HepG2 (cell line): ENCODE data around the gene TM4SF20. TPM values are rescaled to one million over a fixed set of nuclear protein-coding genes. Genes with fewer than 3 reads are reported as not detected.
A peak's percentile ranks its signal among the peaks of the same experiment; 100 is the strongest.

Source experiments
- ZFP41 ChIP-seq: sonication (generic); formaldehyde crosslinking; IDR thresholded peaks from 2 replicates; pipeline ENCODE4 v1.4.0; 2020; ENCODE audit warnings: mild to moderate bottlenecking, missing genetic modification reagents, borderline replicate concordance
- polyA plus RNA-seq, 8 experiments: library from polyadenylated mRNA; depleted of rRNA in 3 of 8; stranded (reverse) in 7 of 8; unstranded in 1 of 8; fragments of >200 nt; fragmentation: Illumina TruSeq in 4 of 8; extraction: Trizol in 4 of 8; gene quantifications; 2 replicates each; pipeline versions ENCODE4 v1.2.1 to v1.2.3, GENCODE V29; 2011 to 2016; ENCODE audit warnings: low read depth in 4 of 8, missing spikeins in 1 of 8, mixed read lengths in 1 of 8; ENCODE audit not compliant: insufficient read depth in 1 of 8
- total RNA-seq, 5 experiments: library from RNA; depleted of rRNA; stranded (reverse); fragments of >200 nt; fragmentation: Illumina TruSeq; extraction: Trizol; gene quantifications; 2 replicates each; pipeline ENCODE4 v1.2.3, GENCODE V29; 2016; ENCODE audit warnings: low read depth in 1 of 5
- TF ChIP-seq, protein P1 (sequence below): sonication (generic); formaldehyde crosslinking; IDR thresholded peaks from 2 replicates; pipeline ENCODE4 v1.5.0; 2020; ENCODE audit warnings: mild to moderate bottlenecking, missing genetic modification reagents, borderline replicate concordance
- TF ChIP-seq, protein P2 (sequence below): sonication (generic); formaldehyde crosslinking; IDR thresholded peaks from 2 replicates; pipeline ENCODE4 v1.5.0; 2020; ENCODE audit warnings: missing genetic modification reagents
- TF ChIP-seq, protein P3 (sequence below): sonication (generic); formaldehyde crosslinking; IDR thresholded peaks from 2 replicates; pipeline ENCODE4 v1.8.1; 2023; ENCODE audit warnings: mild to moderate bottlenecking, missing genetic modification reagents
- TF ChIP-seq, protein P4 (sequence below): sonication (generic); formaldehyde crosslinking; IDR thresholded peaks from 2 replicates; pipeline ENCODE4 v1.9.0; 2021; ENCODE audit warnings: missing genetic modification reagents, mild to moderate bottlenecking, borderline replicate concordance
- TF ChIP-seq, protein P5 (sequence below): sonication (generic); formaldehyde crosslinking; IDR thresholded peaks from 2 replicates; pipeline ENCODE4 v1.9.0; 2021; ENCODE audit warnings: mild to moderate bottlenecking, missing genetic modification reagents

Gene TM4SF20
- total and polyA plus RNA-seq, 2 of the 13 experiments (the other 11 are each of a cell fraction or from before 2014, with no cell fraction given), result not detected

DNA sequence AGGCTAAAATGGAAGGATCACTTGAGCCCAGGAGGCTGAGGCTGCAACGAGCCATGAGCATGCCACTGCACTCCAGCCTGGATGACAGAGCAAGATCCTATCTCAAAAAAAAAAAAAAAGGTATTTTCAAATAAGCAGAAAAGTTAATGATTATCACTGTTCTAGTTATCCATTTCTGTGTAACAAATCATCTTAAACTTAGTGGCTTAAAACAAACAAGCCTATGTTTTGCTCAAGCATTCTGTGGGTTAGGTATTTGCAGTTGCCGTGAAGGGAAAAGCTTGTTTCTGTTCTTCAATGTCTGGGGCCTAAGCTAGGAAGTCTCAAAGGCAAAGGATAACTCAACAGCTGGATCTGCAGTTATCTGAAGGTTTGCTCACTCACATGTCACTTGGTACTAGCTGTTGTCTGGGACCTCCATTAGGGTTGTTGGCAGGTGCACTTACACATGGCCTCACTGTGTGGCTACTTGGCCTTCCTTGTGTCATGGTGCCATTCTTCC is 40.0 kb downstream of the TM4SF20 start (continued):
- TF ChIP-seq, protein P1, sequence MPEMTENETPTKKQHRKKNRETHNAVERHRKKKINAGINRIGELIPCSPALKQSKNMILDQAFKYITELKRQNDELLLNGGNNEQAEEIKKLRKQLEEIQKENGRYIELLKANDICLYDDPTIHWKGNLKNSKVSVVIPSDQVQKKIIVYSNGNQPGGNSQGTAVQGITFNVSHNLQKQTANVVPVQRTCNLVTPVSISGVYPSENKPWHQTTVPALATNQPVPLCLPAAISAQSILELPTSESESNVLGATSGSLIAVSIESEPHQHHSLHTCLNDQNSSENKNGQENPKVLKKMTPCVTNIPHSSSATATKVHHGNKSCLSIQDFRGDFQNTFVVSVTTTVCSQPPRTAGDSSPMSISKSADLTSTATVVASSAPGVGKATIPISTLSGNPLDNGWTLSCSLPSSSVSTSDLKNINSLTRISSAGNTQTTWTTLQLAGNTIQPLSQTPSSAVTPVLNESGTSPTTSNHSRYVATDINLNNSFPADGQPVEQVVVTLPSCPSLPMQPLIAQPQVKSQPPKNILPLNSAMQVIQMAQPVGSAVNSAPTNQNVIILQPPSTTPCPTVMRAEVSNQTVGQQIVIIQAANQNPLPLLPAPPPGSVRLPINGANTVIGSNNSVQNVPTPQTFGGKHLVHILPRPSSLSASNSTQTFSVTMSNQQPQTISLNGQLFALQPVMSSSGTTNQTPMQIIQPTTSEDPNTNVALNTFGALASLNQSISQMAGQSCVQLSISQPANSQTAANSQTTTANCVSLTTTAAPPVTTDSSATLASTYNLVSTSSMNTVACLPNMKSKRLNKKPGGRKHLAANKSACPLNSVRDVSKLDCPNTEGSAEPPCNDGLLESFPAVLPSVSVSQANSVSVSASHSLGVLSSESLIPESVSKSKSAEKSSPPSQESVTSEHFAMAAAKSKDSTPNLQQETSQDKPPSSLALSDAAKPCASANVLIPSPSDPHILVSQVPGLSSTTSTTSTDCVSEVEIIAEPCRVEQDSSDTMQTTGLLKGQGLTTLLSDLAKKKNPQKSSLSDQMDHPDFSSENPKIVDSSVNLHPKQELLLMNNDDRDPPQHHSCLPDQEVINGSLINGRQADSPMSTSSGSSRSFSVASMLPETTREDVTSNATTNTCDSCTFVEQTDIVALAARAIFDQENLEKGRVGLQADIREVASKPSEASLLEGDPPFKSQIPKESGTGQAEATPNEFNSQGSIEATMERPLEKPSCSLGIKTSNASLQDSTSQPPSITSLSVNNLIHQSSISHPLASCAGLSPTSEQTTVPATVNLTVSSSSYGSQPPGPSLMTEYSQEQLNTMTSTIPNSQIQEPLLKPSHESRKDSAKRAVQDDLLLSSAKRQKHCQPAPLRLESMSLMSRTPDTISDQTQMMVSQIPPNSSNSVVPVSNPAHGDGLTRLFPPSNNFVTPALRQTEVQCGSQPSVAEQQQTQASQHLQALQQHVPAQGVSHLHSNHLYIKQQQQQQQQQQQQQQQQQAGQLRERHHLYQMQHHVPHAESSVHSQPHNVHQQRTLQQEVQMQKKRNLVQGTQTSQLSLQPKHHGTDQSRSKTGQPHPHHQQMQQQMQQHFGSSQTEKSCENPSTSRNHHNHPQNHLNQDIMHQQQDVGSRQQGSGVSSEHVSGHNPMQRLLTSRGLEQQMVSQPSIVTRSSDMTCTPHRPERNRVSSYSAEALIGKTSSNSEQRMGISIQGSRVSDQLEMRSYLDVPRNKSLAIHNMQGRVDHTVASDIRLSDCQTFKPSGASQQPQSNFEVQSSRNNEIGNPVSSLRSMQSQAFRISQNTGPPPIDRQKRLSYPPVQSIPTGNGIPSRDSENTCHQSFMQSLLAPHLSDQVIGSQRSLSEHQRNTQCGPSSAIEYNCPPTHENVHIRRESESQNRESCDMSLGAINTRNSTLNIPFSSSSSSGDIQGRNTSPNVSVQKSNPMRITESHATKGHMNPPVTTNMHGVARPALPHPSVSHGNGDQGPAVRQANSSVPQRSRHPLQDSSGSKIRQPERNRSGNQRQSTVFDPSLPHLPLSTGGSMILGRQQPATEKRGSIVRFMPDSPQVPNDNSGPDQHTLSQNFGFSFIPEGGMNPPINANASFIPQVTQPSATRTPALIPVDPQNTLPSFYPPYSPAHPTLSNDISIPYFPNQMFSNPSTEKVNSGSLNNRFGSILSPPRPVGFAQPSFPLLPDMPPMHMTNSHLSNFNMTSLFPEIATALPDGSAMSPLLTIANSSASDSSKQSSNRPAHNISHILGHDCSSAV (CRISPR knock-in tag), result no peak
- TF ChIP-seq, protein P2, sequence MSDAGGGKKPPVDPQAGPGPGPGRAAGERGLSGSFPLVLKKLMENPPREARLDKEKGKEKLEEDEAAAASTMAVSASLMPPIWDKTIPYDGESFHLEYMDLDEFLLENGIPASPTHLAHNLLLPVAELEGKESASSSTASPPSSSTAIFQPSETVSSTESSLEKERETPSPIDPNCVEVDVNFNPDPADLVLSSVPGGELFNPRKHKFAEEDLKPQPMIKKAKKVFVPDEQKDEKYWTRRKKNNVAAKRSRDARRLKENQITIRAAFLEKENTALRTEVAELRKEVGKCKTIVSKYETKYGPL, result no peak
- TF ChIP-seq, protein P3, sequence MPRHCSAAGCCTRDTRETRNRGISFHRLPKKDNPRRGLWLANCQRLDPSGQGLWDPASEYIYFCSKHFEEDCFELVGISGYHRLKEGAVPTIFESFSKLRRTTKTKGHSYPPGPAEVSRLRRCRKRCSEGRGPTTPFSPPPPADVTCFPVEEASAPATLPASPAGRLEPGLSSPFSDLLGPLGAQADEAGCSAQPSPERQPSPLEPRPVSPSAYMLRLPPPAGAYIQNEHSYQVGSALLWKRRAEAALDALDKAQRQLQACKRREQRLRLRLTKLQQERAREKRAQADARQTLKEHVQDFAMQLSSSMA (CRISPR knock-in tag), result 0 out of 2 replicates have a peak, but pooled peaks have one; percentile 38
- TF ChIP-seq, protein P4, sequence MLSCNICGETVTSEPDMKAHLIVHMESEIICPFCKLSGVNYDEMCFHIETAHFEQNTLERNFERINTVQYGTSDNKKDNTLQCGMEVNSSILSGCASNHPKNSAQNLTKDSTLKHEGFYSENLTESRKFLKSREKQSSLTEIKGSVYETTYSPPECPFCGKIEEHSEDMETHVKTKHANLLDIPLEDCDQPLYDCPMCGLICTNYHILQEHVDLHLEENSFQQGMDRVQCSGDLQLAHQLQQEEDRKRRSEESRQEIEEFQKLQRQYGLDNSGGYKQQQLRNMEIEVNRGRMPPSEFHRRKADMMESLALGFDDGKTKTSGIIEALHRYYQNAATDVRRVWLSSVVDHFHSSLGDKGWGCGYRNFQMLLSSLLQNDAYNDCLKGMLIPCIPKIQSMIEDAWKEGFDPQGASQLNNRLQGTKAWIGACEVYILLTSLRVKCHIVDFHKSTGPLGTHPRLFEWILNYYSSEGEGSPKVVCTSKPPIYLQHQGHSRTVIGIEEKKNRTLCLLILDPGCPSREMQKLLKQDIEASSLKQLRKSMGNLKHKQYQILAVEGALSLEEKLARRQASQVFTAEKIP (CRISPR knock-in tag), result no peak
- TF ChIP-seq, protein P5, sequence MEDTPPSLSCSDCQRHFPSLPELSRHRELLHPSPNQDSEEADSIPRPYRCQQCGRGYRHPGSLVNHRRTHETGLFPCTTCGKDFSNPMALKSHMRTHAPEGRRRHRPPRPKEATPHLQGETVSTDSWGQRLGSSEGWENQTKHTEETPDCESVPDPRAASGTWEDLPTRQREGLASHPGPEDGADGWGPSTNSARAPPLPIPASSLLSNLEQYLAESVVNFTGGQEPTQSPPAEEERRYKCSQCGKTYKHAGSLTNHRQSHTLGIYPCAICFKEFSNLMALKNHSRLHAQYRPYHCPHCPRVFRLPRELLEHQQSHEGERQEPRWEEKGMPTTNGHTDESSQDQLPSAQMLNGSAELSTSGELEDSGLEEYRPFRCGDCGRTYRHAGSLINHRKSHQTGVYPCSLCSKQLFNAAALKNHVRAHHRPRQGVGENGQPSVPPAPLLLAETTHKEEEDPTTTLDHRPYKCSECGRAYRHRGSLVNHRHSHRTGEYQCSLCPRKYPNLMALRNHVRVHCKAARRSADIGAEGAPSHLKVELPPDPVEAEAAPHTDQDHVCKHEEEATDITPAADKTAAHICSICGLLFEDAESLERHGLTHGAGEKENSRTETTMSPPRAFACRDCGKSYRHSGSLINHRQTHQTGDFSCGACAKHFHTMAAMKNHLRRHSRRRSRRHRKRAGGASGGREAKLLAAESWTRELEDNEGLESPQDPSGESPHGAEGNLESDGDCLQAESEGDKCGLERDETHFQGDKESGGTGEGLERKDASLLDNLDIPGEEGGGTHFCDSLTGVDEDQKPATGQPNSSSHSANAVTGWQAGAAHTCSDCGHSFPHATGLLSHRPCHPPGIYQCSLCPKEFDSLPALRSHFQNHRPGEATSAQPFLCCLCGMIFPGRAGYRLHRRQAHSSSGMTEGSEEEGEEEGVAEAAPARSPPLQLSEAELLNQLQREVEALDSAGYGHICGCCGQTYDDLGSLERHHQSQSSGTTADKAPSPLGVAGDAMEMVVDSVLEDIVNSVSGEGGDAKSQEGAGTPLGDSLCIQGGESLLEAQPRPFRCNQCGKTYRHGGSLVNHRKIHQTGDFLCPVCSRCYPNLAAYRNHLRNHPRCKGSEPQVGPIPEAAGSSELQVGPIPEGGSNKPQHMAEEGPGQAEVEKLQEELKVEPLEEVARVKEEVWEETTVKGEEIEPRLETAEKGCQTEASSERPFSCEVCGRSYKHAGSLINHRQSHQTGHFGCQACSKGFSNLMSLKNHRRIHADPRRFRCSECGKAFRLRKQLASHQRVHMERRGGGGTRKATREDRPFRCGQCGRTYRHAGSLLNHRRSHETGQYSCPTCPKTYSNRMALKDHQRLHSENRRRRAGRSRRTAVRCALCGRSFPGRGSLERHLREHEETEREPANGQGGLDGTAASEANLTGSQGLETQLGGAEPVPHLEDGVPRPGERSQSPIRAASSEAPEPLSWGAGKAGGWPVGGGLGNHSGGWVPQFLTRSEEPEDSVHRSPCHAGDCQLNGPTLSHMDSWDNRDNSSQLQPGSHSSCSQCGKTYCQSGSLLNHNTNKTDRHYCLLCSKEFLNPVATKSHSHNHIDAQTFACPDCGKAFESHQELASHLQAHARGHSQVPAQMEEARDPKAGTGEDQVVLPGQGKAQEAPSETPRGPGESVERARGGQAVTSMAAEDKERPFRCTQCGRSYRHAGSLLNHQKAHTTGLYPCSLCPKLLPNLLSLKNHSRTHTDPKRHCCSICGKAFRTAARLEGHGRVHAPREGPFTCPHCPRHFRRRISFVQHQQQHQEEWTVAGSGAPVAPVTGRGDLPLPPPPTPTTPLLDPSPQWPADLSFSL, result no peak
- no peak for TF ChIP-seq ZFP41 (CRISPR knock-in tag)
